Spleen (tissue), 7 donors: ENCODE results near the gene RFX2.

Experiments
- POLR2AphosphoS5 ChIP-seq, 3 donors: sonication (generic); formaldehyde crosslinking; IDR thresholded peaks; one replicate each; pipeline ENCODE4 v1.5.1; 2017; ENCODE audit warnings: antibody characterized with exemption in 3 of 3
- TF ChIP-seq, protein P1 (sequence below), 11 experiments: fragments of 200-600 bp in 7 of 11; fragments of 450-650 bp in 4 of 11; sonication (generic) in 4 of 11; IDR thresholded peaks in 8 of 11; conservative IDR thresholded peaks in 3 of 11; 1 replicate in 7 of 11; 2 replicates in 4 of 11; pipeline versions ENCODE4 v1.4.0 to v1.8.0; 2016 to 2021; ENCODE audit warnings: antibody characterized with exemption in 11 of 11, inconsistent platforms in 4 of 11, mild to moderate bottlenecking in 1 of 11
- donor health status: DM: no; HTN: no; CAD: no; lungs with moderate emphysema.
- donor health status: DM: no; HTN: no; CAD: no.
- donor health status: DM: no; HTN: no; CAD: no.

DNA sequence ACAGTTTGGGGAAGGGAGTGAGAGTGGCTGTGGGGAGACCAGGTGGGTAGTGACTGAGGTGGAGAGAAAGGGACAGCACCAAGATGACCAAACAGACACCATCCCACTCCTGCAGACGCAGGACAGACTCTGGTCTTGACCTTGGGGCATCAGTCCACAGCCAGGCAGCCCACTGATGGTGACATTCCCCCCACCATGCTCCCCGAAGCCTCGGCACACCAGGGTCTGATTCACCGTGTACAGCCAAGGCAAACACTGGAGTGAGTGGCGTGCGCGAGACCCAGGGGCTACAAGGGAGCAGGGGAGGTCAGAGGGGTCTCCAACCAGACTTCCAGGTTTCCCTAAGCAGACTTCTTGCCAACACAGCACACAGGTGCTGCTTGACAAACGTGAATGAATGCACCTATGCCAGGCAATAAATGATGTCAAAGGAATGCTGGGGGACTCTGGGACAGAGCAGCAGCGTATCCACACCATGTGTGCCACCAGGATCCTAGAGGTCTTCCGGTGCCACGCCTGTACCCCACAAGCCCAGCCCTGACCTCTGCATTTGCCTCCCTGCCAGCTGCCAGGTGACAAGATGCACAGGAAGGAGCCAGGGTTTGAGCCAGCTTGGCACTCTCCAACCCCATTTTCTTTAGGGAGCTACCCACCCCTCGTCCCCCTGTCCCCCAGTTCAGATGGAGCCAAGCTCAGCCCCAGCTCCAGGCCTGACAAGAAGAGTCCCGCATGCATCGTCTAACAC, 150.9 kb downstream of the RFX2 start:
- TF ChIP-seq, protein P1, sequence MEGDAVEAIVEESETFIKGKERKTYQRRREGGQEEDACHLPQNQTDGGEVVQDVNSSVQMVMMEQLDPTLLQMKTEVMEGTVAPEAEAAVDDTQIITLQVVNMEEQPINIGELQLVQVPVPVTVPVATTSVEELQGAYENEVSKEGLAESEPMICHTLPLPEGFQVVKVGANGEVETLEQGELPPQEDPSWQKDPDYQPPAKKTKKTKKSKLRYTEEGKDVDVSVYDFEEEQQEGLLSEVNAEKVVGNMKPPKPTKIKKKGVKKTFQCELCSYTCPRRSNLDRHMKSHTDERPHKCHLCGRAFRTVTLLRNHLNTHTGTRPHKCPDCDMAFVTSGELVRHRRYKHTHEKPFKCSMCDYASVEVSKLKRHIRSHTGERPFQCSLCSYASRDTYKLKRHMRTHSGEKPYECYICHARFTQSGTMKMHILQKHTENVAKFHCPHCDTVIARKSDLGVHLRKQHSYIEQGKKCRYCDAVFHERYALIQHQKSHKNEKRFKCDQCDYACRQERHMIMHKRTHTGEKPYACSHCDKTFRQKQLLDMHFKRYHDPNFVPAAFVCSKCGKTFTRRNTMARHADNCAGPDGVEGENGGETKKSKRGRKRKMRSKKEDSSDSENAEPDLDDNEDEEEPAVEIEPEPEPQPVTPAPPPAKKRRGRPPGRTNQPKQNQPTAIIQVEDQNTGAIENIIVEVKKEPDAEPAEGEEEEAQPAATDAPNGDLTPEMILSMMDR (IDR thresholded peaks at IDR 0.05 in 8 of 11, conservative IDR thresholded peaks at IDR 0.05 in 3 of 11): no peak
- peak in 2 of 3 donors; percentile 21 to 53 for TF ChIP-seq POLR2AphosphoS5 (IDR thresholded peaks at IDR 0.05)
